NCI-H146 treated with DMSO at 0.1 percent for 48 hours (cell line): ENCODE measurements around the gene STK24.

Experiments
- DNase-seq: peaks from one replicate; lab custom pipeline; 2025; ENCODE audit not compliant: unreplicated experiment; lab: John Stamatoyannopoulos, UW

The STK24 gene

GRCh38 chr13:98534821-98535220, 42.1 kb downstream of the STK24 start:
- no peak for DNase-seq

- no peak for DNase-seq
These were observed 43.0 kb downstream of the STK24 start for GRCh38 chr13:98533912-98534311.

- no peak for DNase-seq
These were observed 44.7 kb downstream of the STK24 start for GRCh38 chr13:98532254-98532653.

GRCh38 chr13:98530217-98530616, 46.7 kb downstream of the STK24 start:
- DNase-seq = no peak

GRCh38 chr13:98529171-98529570, 47.7 kb downstream of the STK24 start:
- DNase-seq = no peak

GRCh38 chr13:98528663-98529064, 48.2 kb downstream of the STK24 start:
- DNase-seq = no peak

GRCh38 chr13:98527526-98527925, 49.4 kb downstream of the STK24 start:
- no peak for DNase-seq

GRCh38 chr13:98526182-98526512, 50.8 kb downstream of the STK24 start:
- DNase-seq = no peak

- no peak for DNase-seq
These were observed 51.3 kb downstream of the STK24 start for GRCh38 chr13:98525456-98526181.

- DNase-seq = no peak
These were observed 52.1 kb downstream of the STK24 start for GRCh38 chr13:98524793-98525192.

- DNase-seq = no peak
These were observed 52.5 kb downstream of the STK24 start for GRCh38 chr13:98524391-98524790.

- no peak for DNase-seq
These were observed 53.3 kb downstream of the STK24 start for GRCh38 chr13:98523455-98524102.

GRCh38 chr13:98522371-98522770, 54.5 kb downstream of the STK24 start:
- no peak for DNase-seq

GRCh38 chr13:98521461-98522247, 55.3 kb downstream of the STK24 start:
- no peak for DNase-seq

- no peak for DNase-seq
These were observed 56.0 kb downstream of the STK24 start for GRCh38 chr13:98520674-98521449.

GRCh38 chr13:98519976-98520375, 56.9 kb downstream of the STK24 start:
- no peak for DNase-seq

GRCh38 chr13:98517576-98518310, 59.2 kb downstream of the STK24 start:
- no peak for DNase-seq

- DNase-seq = no peak
These were observed 61.0 kb downstream of the STK24 start for GRCh38 chr13:98515818-98516465.

- DNase-seq = no peak
These were observed 62.6 kb downstream of the STK24 start for GRCh38 chr13:98514288-98514687.

GRCh38 chr13:98513837-98514236, 63.1 kb downstream of the STK24 start:
- DNase-seq = no peak
